ENCODE data around the gene CDH5.

GRCh38 chr16:66366433-66367299 lies at the start of gene CDH5:
- no peak for TF ChIP-seq POLR2A (IDR thresholded peaks at IDR 0.05)
- TF ChIP-seq, protein P1, sequence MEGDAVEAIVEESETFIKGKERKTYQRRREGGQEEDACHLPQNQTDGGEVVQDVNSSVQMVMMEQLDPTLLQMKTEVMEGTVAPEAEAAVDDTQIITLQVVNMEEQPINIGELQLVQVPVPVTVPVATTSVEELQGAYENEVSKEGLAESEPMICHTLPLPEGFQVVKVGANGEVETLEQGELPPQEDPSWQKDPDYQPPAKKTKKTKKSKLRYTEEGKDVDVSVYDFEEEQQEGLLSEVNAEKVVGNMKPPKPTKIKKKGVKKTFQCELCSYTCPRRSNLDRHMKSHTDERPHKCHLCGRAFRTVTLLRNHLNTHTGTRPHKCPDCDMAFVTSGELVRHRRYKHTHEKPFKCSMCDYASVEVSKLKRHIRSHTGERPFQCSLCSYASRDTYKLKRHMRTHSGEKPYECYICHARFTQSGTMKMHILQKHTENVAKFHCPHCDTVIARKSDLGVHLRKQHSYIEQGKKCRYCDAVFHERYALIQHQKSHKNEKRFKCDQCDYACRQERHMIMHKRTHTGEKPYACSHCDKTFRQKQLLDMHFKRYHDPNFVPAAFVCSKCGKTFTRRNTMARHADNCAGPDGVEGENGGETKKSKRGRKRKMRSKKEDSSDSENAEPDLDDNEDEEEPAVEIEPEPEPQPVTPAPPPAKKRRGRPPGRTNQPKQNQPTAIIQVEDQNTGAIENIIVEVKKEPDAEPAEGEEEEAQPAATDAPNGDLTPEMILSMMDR (IDR thresholded peaks at IDR 0.05), result no peak

Data from Peyer's patch (tissue), 4 donors.